HG02571 (cell line): Measurements from ENCODE around the gene LZTR1.

Experiments used
- ATAC-seq: cut with Tn5 transposase; IDR thresholded peaks from one replicate; pipeline ENCODE4 v1.9.1; 2021; ENCODE audit warnings: mild to moderate bottlenecking, moderate library complexity; ENCODE audit not compliant: unreplicated experiment

Gene LZTR1

GRCh38 chr22:21013657-21014201 lies 31.6 kb downstream of the LZTR1 start:
- ATAC-seq: no peak

GRCh38 chr22:21014202-21014725 lies 32.2 kb downstream of the LZTR1 start:
- ATAC-seq: no peak

- ATAC-seq: no peak
Observed at GRCh38 chr22:21014726-21015465, 32.8 kb downstream of the LZTR1 start, which contains the start of gene P2RX6. Gene P2RX6, plus strand, starts transcription at chr22:21015165. Its CDS starts 10 bp downstream, at chr22:21015175.

- no peak for ATAC-seq
Observed at GRCh38 chr22:21015466-21016006, 33.4 kb downstream of the LZTR1 start.

GRCh38 chr22:21016644-21017420 lies 34.7 kb downstream of the LZTR1 start:
- ATAC-seq: no peak

GRCh38 chr22:21018314-21018713 lies 36.2 kb downstream of the LZTR1 start:
- no peak for ATAC-seq

GRCh38 chr22:21020802-21021429 lies 38.8 kb downstream of the LZTR1 start:
- ATAC-seq: no peak

- no peak for ATAC-seq
Observed at GRCh38 chr22:21022507-21022906, 40.4 kb downstream of the LZTR1 start.

- no peak for ATAC-seq
Observed at GRCh38 chr22:21022955-21023614, 41.0 kb downstream of the LZTR1 start.

GRCh38 chr22:21025266-21025665 lies 43.2 kb downstream of the LZTR1 start:
- no peak for ATAC-seq

GRCh38 chr22:21025763-21026755 lies 44.0 kb downstream of the LZTR1 start:
- ATAC-seq: no peak

- ATAC-seq: no peak
Observed at GRCh38 chr22:21026783-21027692, 44.9 kb downstream of the LZTR1 start.

GRCh38 chr22:21028277-21029251 lies 46.5 kb downstream of the LZTR1 start:
- ATAC-seq: no peak

- no peak for ATAC-seq
Observed at GRCh38 chr22:21029486-21030025, 47.5 kb downstream of the LZTR1 start.

GRCh38 chr22:21030032-21030431 lies 47.9 kb downstream of the LZTR1 start:
- ATAC-seq: no peak

GRCh38 chr22:21030621-21031544 lies 48.8 kb downstream of the LZTR1 start:
- no peak for ATAC-seq
